GM19099 (cell line): ENCODE data around the gene FTSJ1.

Experiments
- POLR2A ChIP-seq: IDR thresholded peaks from 3 replicates; pipeline ENCODE4 v1.6.1; 2011; ENCODE audit warnings: low read depth; ENCODE audit not compliant: insufficient read length; ENCODE audit errors: extremely low read depth

The FTSJ1 gene

GRCh38 chrX:48475774-48476577, at the start of gene FTSJ1:
FTSJ1 (plus strand) TSS chrX:48476199; CDS start chrX:48478048, 1,849 bp downstream.
- peak; percentile 57 for TF ChIP-seq POLR2A

- TF ChIP-seq POLR2A, result no peak
Observed at GRCh38 chrX:48450076-48450475, 25.9 kb upstream of the FTSJ1 start.

GRCh38 chrX:48451708-48452107, 24.3 kb upstream of the FTSJ1 start:
- TF ChIP-seq POLR2A, result no peak

GRCh38 chrX:48456628-48457331, 19.2 kb upstream of the FTSJ1 start:
- no peak for TF ChIP-seq POLR2A

GRCh38 chrX:48458711-48459110, 17.3 kb upstream of the FTSJ1 start:
- no peak for TF ChIP-seq POLR2A

- no peak for TF ChIP-seq POLR2A
Observed at GRCh38 chrX:48459483-48459882, 16.5 kb upstream of the FTSJ1 start.

GRCh38 chrX:48460031-48460430, 16.0 kb upstream of the FTSJ1 start:
- no peak for TF ChIP-seq POLR2A

- TF ChIP-seq POLR2A, result no peak
Observed at GRCh38 chrX:48460606-48461005, 15.4 kb upstream of the FTSJ1 start.

- no peak for TF ChIP-seq POLR2A
Observed at GRCh38 chrX:48461830-48462229, 14.2 kb upstream of the FTSJ1 start.

- TF ChIP-seq POLR2A, result no peak
Observed at GRCh38 chrX:48465336-48465933, 10.6 kb upstream of the FTSJ1 start.

GRCh38 chrX:48466696-48467095, 9.3 kb upstream of the FTSJ1 start:
- no peak for TF ChIP-seq POLR2A

- no peak for TF ChIP-seq POLR2A
Observed at GRCh38 chrX:48467281-48467761, 8.7 kb upstream of the FTSJ1 start.

- peak; percentile 17 for TF ChIP-seq POLR2A
Observed at GRCh38 chrX:48468247-48468671, 7.7 kb upstream of the FTSJ1 start.

GRCh38 chrX:48468693-48469691, 7.0 kb upstream of the FTSJ1 start:
- no peak for TF ChIP-seq POLR2A
